Measurements from ENCODE around the gene RAB40A.
"Not testable (repeated sequence)": the region's sequence is repeated elsewhere in the genome, so short reads cannot be mapped to it uniquely, and the experiment has no call there.

The RAB40A gene

GRCh38 chrX:103498786-103499185 is 20.5 kb downstream of the RAB40A start:
- no peak for DNase-seq (ENCODE audit: extremely low read depth, low read depth)
- TF ChIP-seq CTCF (IDR thresholded peaks at IDR 0.05; ENCODE audit: low read depth, low read length, missing control alignments): no peak
- H3K4me3 ChIP-seq (replicated peaks; ENCODE audit: low read depth, low read length): no peak overlapping the region

GRCh38 chrX:103495786-103496185 is 23.5 kb downstream of the RAB40A start:
- H3K4me3 ChIP-seq (replicated peaks; ENCODE audit: low read depth, low read length): no peak overlapping the region
- TF ChIP-seq CTCF (IDR thresholded peaks at IDR 0.05; ENCODE audit: low read depth, low read length, missing control alignments): no peak
- DNase-seq (ENCODE audit: extremely low read depth, low read depth): no peak

GRCh38 chrX:103493578-103493977 is 25.7 kb downstream of the RAB40A start:
- not testable (repeated sequence) for H3K4me3 ChIP-seq (replicated peaks; ENCODE audit: low read depth, low read length); DNase-seq (ENCODE audit: extremely low read depth, low read depth)

- peak; percentile 37 for TF ChIP-seq CTCF (IDR thresholded peaks at IDR 0.05; ENCODE audit: low read depth, low read length, missing control alignments)
- not testable (repeated sequence) for DNase-seq (ENCODE audit: extremely low read depth, low read depth); H3K4me3 ChIP-seq (replicated peaks; ENCODE audit: low read depth, low read length)
Measured at GRCh38 chrX:103489733-103490132, 29.6 kb downstream of the RAB40A start.

GRCh38 chrX:103488794-103489193 is 30.5 kb downstream of the RAB40A start:
- DNase-seq (ENCODE audit: extremely low read depth, low read depth): no peak
- no peak for TF ChIP-seq CTCF (IDR thresholded peaks at IDR 0.05; ENCODE audit: low read depth, low read length, missing control alignments)
- no peak overlapping the region for H3K4me3 ChIP-seq (replicated peaks; ENCODE audit: low read depth, low read length)

GRCh38 chrX:103488332-103488731 is 31.0 kb downstream of the RAB40A start:
- H3K4me3 ChIP-seq (replicated peaks; ENCODE audit: low read depth, low read length): no peak overlapping the region
- DNase-seq (ENCODE audit: extremely low read depth, low read depth): no peak
- peak; percentile 27 for TF ChIP-seq CTCF (IDR thresholded peaks at IDR 0.05; ENCODE audit: low read depth, low read length, missing control alignments)

- no peak for TF ChIP-seq CTCF (IDR thresholded peaks at IDR 0.05; ENCODE audit: low read depth, low read length, missing control alignments)
- no peak for DNase-seq (ENCODE audit: extremely low read depth, low read depth)
- no peak overlapping the region for H3K4me3 ChIP-seq (replicated peaks; ENCODE audit: low read depth, low read length)
Measured at GRCh38 chrX:103483720-103484119, 35.6 kb downstream of the RAB40A start.
